Measurements from ENCODE around the gene LGR6.

Gene LGR6

DNA sequence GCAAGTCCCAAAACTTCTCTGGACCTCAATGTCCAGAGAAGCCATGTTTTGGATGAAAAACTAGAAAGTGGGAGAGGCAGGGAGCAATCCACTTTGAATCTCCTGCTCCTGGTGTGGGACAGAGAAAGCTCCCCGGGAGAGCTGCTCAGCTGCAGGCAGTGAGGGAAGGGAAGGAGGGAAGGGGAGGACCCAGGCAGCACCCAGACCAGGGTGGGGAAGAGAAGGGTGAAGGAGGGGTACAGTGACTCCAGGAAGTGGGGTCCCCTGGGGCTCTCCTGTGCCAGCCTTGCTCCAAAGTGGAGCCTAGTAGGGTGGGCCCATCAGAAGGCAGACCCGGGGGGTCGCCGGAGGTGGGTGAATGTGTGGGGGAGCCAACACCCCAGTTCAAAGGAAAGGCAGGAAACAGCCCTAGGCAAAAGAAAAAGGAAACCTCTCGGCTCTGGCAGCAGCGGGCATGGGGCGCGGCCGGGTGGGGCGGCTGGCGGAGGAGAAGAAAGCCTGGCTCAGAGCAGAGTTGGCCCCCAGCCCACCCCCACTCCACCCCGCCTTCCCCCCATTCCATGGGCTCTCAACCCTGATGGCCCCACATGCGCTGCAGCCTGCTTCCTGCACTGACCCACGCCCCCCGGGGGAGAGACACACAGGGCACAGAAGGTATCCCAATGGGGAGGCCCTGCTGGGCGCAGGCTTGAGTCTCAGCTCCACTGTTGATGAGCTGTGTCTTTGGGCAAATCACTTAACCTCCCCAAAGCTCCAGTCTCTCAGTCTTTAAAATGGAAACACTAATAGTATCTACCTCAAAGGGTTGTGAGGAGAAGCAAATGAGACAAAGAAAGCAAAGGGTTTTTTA lies 5.7 kb downstream of the LGR6 start:
- DNase-seq (ENCODE audit: low spot score) = no peak

DNA sequence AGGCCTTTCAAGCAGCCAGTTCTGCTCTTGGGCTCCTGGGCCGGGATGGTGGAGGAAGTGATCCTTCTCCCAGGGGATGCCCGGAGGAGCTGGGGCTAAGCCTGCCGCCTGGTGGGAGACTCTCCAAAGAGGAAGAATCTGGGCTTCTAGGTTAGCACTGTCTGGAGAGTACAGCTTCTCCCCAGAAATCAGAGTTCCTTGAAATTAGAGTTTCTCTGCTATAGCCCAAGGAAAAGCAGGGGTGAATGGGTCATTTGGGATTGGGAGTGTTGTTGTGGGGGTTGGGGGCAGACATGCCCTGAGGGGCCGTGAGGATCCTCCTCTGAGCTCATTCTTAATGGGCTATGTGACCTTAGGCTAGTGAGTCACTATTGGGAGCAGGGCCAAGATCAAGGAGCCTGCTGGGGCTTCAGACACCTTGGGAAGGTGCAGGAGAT lies 6.5 kb downstream of the LGR6 start:
- DNase-seq (ENCODE audit: low spot score) = no peak

DNA sequence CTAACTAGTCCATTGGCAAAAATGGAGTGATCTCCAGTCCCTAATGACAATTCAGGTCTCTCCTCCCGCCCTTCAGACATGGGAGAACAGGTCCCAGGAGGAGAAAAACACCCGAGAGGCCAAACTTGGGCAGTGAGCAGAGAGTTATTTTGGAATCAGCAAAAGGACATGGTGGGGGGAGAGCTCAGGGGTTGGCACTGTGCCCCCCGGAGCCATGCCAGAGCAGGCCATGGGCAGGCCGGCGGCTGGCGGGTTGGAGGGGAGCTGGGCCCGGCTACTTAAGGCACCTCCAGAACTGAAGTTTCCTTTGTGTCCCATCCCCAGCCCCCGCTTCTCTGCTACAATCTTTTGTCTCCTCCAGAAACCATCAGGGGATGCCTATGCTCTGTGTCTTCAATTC lies 7.1 kb downstream of the LGR6 start:
- no peak for DNase-seq (ENCODE audit: low spot score)

DNA sequence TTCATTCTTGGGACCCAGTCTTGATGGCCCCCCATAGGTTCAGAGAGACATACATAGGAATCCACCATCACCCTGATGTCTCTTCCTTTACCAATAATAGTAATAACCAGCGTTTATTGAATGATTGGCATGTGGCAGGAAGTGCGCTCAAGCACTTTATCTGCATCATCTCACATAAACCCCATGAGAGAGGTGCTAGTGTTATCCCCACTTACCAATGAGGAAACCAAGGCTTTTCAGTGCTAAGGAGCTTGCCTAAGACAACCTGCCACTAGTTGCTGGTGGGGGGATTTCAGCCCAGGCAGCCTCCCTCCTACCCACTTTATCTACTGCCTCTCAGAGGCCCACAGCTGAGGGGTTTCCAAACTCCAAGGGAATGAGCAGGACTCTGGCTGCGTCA lies 7.7 kb downstream of the LGR6 start:
- DNase-seq (ENCODE audit: low spot score) = no peak

DNA sequence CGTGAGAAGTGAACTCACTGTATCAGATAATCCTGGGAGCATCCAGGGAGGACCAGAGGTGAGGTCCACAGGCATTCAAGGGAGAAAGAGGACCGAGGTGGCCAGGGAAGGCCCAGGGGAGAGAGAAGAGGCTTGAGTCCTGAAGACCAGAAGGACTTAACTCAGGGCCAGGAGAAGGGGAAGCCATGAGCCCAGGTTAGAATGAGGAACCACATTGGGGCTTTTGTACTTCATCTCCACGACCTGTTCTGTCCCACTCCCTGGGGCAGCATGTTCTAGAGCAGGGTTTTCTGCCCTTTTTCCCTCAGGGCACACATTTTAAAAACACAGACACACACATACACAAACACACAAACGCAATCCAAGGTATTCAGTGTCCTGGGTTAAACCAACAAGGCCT lies 8.4 kb downstream of the LGR6 start:
- no peak for DNase-seq (ENCODE audit: low spot score)

DNA sequence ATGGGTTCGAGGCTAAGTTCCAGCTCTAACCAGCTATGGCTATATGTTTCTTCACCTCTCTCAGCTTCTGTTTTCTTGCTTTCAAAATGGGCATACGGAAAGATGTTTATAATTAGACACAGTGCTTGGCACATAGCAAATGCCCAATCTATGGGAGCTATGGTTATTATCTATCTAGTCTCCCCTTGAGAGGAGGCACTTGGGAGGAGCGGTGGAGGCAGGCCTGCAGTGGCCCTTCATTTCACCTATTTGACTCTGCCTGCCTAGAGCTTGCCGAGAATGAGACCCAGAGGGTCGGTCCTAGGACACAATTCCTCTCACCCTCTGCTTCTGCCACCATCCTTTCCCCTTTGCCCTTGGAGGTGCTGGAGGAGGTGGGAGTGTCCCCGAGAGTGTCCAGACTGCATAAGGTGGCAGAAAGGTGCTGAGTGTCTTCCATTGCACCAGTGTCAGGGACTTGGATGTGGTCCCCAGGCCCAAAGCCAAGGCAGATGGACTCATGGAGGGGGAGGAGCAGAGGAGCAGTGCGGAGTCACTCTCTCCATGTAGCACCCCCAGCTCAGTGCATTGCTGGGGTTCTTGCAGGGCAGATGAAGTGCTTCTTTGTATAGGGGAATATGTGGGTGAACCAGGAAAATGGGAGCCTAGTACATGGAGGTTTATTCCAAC lies 9.0 kb downstream of the LGR6 start:
- no peak for DNase-seq (ENCODE audit: low spot score)

DNA sequence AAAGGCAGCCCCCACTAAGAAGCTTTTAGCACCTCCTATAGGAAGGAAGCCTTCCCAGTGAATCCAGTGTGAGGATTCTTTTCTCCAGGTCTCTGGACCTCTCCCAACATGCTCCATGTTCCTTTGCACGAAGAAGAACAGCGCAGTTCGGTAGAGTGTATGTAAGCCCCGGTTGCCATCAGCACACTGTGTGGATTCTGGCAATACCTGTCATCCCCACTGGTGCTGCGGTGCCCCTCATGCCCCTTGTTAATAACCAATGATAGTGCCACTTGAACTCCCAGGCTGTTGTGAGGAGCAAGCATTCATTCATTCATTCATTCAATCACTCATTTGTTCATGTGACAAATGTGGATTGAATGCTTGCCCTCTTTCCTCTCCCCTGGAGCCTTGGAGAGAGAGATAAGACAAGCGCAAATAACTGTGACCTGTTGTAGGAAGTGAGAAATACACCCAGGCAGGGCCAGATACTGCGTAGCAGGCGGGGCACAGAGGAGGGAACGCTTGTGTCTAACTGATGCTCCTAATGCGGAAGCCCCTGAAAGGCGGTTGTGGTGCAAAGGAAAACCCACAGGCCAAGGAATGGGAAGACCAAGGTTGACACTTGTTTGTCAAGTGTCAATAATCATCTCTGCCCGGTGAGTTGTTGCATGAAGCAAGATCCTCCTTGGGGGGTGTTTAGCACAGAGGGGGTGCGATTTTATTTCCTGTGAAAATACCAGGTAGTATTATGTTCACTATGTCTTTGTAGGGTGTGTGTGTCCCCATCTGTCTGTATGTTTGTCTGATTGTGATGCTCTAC lies 9.8 kb downstream of the LGR6 start:
- no peak for DNase-seq (ENCODE audit: low spot score)

DNA sequence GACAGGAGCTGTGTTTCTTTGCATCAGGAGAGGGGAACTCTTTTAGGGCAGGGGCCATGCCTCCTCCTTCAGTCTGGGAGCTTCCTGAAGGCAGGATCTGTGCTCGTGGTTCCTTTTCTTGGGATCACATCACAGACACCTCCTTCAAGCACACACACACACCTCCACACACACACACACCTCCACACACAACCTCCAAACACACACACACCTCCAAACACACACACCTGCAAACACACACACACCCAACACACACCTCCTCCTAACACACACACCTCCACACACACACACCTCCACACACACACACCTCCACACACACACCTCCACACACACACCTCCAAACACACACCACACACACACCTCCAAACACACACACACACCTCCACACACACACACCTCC lies 10.5 kb downstream of the LGR6 start:
- DNase-seq (ENCODE audit: low spot score) = no peak

DNA sequence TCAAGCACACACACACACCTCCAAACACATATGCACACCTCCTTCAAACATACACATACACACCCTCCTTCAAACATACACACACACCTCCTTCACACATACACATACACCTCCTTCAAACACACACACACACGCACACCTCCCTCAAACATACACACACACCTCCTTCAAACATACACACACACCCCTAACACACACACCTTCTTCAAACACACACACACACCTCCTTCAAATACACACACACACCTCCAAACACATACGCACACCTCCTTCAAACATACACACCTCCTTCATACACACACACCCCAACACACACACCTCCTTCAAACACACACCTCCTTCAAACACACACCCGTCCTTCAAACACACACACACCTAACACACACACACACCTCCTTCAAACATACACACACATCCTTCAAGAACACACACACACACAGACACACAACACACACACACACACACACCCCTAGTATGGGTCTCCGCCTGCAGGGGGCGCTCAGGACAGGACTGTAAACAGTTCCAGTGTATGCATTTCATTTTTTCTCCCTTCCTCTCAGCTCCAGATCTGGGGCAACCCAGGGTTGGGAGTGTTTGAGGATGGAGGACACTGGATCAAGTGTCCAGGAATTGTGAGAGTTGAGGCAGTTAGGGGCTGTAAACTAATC lies 12.1 kb downstream of the LGR6 start:
- no peak for DNase-seq (ENCODE audit: low spot score)

DNA sequence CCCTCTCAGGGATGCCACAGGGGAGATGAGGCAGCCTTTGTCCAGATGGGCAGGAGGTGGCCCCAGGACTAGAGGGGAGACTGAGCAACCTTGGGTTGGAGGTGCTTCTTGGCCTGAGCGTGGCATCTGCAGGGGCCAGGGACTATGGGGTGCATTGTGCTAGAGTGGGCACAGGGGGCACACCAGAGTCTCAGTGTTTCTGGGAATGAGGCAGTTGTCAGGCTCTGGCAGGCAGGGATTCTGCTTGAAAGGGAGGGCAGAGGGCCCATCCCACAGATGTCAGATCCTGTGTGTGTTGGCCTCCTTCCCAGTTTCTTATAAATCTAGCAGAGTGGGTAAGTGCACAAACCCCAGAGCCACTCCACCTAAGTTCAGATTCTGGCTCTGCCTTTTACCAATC lies 13.7 kb downstream of the LGR6 start:
- DNase-seq (ENCODE audit: low spot score) = peak; percentile 91

DNA sequence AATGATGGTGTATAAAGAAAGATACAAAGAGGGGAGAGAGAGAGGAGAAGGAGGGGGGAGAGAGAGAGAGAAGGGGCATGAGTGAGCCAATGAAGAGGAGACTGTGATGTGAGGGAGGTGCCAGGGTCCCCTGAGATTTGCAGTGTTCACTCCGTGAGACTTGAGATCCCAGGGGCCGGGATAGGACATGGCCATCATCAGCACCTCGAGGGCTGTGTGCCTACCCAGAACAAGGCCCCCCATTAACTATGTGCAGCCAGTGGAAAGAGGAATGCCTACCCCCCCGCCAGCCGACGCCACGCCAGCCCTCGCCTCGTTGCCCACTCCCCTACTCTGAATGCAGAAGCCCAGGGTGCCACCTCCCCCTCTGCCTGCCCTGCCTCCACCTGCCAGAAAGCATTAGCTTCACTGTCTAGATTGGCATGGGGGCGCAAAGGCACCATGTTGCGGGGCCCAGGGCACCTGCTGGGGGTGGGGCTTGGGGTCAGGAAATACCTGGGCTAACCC lies 14.8 kb downstream of the LGR6 start:
- no peak for DNase-seq (ENCODE audit: low spot score)

DNA sequence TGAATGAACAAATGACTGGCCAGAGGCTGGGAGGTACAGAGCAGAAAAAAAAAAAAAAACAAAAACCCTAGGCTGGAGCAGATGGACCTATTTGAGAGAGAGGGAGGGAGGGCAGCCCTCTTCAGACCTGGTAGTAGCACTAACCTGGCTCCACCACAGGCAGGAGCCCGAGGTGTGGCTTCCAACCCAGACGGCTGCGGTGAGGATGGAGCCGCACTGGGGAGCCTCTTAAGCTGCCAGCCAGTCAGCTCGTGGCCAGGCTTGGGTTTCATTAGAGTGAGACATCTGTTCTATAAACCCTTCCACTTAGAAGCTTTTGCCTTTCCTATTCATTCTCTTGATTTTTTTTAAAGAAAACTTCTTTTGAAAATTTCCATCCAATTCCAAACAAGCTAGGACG lies 16.8 kb downstream of the LGR6 start:
- DNase-seq (ENCODE audit: low spot score) = peak; percentile 93

DNA sequence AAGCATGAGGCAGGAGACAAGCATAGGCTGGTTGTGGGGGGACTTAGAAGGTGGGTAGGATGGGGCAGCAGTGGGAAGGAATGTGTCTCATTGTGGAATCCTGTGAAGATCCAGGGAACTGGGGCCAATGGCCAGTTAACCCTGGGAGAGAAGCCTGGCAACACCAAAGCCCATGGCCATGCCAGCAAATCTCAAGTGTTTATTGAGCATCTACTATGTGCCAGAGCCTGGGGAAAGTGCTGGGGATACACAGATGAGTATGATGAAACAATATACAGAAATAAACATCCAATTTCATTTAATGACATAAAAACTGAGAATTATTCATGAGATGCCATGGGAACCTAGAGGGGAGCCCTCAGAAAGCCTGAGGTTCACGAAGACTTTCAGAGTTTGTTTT lies 17.4 kb downstream of the LGR6 start:
- no peak for DNase-seq (ENCODE audit: low spot score)

DNA sequence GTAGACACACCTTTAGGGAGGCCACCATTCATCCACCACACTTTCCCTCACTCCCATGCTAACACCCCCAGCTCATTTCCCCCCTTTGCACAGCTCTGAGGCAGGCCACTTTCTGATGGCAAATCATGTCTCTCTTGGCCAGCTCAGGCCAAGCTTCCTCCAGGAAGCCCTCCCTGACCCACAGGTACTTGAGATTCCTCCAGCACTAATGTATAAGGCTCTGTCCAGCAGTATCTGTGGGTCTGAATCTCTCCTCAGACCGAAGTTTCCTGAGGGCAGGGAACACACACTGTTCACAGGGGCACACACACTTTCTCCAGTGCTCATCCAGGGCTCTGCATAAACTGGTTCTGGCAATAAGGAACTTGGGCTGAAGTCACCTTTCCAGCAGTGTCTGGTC lies 19.2 kb downstream of the LGR6 start:
- no peak for DNase-seq (ENCODE audit: low spot score)

DNA sequence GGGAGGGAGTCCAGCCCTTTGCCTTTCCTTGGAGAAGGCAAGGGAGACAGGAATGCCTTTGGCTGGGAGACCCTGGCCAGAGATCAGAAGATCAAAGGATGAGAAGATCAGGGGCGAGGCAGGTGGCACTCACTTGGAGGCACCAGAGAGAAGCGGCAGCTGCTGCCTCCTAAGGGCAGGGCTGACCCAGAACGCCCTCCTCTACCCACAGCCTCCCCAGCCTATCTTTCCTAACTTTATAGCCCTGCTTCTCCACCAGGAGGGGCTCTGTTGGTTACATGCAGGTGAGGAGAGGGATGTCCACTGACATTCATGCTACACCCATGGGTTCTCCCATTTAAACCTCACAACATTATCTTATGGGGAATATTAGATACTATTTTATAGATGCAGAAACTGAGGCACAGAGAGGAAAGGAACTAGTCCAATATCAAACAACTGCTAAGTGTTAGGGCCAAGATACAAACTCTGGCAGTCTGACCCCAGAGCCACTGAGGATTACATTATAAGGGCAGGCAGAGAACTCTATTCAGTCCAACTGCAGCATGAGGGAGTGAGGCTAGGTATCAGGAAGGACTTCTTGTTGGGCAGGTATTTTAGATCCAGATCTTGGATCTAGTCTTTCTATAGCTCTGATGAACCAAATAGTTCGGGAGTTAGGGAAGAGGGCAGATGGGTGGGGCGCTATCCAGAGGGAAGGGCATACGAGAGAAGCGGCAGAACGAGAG lies 19.9 kb downstream of the LGR6 start:
- DNase-seq (ENCODE audit: low spot score) = peak; percentile 62

DNA sequence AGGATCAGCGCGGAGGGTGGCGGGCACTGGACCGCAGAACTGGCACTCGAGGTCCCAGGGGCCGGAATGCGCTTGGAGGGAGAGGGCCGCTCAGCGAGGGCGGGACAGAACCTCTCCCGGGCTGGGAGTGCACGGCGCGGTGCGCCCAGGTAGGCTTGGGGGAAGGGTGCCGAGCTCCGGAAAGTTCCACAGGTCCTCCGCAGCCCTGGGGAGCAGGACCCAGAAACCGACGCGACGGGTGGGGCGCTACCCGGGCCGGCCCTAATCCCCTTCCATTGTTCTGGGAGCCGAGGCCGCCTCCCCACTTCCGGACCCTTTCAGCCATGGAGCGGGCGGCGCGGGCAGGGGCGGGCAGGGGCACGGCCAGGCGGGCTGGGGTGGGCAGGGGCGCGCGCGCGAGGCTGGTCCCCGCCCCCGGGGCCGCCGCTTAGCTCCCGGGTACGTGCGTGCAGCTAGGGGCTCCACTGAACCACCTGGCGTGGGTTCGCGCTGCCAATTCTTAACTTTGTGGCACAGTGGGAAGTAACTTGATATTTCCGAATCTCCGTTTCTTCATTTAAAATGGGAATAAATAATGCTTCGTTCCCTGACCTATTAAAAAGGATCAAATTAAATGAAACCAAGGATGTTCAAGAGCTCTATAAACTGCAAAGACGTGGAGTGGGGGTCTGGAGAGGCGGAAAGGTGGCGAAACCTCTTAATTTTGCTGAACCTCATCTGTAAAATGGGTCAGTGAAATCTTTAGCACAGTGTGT lies 20.7 kb downstream of the LGR6 start:
- DNase-seq (ENCODE audit: low spot score) = no peak

DNA sequence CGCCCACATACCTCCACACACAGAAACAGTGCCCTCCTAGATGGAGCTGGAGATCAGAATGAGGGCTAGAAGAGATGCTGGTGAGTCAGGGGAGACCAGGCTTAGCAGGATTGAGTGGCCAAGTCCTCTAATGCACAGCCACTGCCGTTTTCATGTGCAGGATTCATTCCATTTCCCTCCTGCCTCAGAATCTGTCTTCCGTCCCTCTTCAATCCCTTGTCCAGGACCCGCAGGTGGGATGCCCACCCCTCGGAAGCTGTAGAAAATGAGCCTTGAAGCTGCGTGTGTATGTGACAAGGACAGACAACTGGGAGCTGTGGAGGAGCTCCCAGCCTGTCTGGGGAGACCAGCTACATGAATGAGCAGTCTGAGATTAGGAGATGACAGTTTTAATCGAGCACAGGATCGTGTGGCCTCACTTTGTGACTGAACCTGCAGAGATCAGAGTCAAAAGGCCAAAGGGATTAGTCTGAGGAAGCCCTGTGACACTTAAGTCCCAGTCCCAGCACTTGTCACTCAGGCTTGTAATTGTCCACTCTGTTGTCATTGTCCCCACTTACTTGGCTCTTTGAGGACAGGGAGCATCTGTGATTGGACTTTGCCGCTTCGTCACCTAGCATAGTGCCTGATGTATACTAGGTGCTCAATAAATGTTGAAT lies 22.0 kb downstream of the LGR6 start:
- no peak for DNase-seq (ENCODE audit: low spot score)

DNA sequence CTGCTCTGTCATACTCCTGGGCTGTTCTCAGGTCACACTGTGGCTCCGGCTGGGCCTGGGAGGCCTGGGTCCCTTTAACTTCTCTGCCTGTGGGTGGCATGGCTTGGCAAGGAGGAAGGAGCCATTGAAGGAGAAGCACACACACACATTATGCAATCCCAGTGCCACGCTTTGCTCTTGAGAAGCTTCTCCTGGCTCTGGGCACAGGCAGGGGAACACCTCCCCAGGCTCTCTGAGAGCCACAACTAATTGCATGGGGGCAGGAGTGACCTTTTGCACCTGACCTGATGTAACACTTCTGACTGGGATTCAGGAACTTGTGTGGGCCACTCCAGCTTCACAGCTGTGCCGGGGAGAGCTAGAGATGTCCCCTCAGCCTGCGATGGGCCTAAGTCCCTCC lies 23.1 kb downstream of the LGR6 start:
- no peak for DNase-seq (ENCODE audit: low spot score)

DNA sequence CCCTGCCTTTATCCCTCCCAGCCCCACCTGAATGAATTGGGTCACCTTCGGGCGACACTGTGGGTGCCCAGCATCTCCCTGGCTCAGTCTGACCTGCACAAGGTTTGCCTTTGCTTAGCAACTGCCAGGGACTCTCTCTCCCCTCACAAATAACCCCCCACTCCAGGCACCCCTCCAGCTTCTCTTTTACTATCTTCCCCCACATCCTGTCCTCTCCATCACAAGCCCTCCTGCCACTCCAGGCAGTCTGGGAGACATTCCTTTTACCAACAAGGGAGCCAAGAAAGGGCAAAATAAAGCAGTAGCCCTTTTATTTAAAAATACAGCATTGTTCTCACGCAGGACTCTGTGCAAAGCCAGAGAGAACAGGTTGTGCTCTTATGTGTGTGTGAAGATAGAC lies 23.9 kb downstream of the LGR6 start:
- no peak for DNase-seq (ENCODE audit: low spot score)

DNA sequence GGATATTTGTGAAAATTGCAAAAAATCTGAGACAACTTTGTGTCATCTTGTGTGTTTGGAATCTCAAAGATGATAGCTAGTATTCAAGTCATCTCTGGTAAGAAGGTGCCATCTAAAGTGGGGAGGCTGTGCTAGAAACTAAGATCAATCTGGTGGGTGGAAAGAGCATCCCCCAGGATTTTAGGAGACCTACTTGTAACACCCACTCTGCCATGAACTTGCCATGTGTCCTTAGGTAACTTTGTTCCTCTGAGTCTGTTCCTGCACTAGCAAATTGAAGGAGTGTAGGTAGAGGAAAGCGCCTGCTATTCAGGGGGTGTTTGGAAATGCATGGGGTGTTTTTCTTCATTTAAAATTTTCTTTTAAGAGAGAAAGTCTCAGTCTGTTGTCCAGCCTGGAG lies 24.4 kb downstream of the LGR6 start:
- DNase-seq (ENCODE audit: low spot score) = no peak

Measured in D341Med (cell line).